Measurements from ENCODE around the gene NPHP4. TPM values are rescaled to one million over a fixed set of nuclear protein-coding genes. Genes with fewer than 3 reads are reported as not detected.

The NPHP4 gene
- total RNA-seq, 1 experiment from 2014 or later, result 16.8 TPM

DNA sequence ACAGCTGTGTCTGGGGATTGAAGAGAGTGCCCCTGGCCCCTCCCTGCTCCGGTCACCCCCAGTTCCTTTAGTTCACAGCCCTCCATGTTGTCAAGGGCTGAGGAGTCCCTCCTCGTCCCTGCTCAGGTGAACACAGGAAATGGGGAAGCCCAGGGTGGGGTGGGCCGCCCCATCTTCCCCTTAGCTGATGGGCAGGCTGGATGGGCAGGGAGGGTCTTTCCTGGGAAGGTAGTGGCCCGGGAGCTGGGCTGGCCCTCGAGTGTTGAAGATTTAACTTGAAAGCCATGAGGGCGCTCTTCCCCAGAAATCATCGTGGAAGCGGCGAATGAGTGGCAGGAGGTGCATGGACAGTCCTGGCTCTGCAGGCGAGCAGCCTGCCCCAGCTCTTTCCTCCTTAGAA, 18.3 kb upstream of the NPHP4 start (continued):
- TF ChIP-seq, protein P1, sequence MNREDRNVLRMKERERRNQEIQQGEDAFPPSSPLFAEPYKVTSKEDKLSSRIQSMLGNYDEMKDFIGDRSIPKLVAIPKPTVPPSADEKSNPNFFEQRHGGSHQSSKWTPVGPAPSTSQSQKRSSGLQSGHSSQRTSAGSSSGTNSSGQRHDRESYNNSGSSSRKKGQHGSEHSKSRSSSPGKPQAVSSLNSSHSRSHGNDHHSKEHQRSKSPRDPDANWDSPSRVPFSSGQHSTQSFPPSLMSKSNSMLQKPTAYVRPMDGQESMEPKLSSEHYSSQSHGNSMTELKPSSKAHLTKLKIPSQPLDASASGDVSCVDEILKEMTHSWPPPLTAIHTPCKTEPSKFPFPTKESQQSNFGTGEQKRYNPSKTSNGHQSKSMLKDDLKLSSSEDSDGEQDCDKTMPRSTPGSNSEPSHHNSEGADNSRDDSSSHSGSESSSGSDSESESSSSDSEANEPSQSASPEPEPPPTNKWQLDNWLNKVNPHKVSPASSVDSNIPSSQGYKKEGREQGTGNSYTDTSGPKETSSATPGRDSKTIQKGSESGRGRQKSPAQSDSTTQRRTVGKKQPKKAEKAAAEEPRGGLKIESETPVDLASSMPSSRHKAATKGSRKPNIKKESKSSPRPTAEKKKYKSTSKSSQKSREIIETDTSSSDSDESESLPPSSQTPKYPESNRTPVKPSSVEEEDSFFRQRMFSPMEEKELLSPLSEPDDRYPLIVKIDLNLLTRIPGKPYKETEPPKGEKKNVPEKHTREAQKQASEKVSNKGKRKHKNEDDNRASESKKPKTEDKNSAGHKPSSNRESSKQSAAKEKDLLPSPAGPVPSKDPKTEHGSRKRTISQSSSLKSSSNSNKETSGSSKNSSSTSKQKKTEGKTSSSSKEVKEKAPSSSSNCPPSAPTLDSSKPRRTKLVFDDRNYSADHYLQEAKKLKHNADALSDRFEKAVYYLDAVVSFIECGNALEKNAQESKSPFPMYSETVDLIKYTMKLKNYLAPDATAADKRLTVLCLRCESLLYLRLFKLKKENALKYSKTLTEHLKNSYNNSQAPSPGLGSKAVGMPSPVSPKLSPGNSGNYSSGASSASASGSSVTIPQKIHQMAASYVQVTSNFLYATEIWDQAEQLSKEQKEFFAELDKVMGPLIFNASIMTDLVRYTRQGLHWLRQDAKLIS (CRISPR knock-in tag; IDR thresholded peaks at IDR 0.05; ENCODE audit: borderline replicate concordance), result no peak
- no peak for TF ChIP-seq EMX1 (CRISPR knock-in tag; IDR thresholded peaks at IDR 0.05)
- no peak for TF ChIP-seq E2F4 (CRISPR knock-in tag; IDR thresholded peaks at IDR 0.05; ENCODE audit: borderline replicate concordance, low read depth)
- TF ChIP-seq, protein P2, sequence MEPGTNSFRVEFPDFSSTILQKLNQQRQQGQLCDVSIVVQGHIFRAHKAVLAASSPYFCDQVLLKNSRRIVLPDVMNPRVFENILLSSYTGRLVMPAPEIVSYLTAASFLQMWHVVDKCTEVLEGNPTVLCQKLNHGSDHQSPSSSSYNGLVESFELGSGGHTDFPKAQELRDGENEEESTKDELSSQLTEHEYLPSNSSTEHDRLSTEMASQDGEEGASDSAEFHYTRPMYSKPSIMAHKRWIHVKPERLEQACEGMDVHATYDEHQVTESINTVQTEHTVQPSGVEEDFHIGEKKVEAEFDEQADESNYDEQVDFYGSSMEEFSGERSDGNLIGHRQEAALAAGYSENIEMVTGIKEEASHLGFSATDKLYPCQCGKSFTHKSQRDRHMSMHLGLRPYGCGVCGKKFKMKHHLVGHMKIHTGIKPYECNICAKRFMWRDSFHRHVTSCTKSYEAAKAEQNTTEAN (CRISPR knock-in tag; IDR thresholded peaks at IDR 0.05), result no peak
- TF ChIP-seq IRF1 (CRISPR knock-in tag; IDR thresholded peaks at IDR 0.05), result no peak
- TF ChIP-seq IRF2 (CRISPR knock-in tag; IDR thresholded peaks at IDR 0.05; ENCODE audit: borderline replicate concordance, low read depth), result no peak
- no peak for TF ChIP-seq SMAD3 (CRISPR knock-in tag; IDR thresholded peaks at IDR 0.05; ENCODE audit: borderline replicate concordance)
- TF ChIP-seq ZNF138 (CRISPR knock-in tag; conservative IDR thresholded peaks at IDR 0.05), result no peak
- no peak for TF ChIP-seq NFYB (CRISPR knock-in tag; conservative IDR thresholded peaks at IDR 0.05; ENCODE audit: low read depth)

DNA sequence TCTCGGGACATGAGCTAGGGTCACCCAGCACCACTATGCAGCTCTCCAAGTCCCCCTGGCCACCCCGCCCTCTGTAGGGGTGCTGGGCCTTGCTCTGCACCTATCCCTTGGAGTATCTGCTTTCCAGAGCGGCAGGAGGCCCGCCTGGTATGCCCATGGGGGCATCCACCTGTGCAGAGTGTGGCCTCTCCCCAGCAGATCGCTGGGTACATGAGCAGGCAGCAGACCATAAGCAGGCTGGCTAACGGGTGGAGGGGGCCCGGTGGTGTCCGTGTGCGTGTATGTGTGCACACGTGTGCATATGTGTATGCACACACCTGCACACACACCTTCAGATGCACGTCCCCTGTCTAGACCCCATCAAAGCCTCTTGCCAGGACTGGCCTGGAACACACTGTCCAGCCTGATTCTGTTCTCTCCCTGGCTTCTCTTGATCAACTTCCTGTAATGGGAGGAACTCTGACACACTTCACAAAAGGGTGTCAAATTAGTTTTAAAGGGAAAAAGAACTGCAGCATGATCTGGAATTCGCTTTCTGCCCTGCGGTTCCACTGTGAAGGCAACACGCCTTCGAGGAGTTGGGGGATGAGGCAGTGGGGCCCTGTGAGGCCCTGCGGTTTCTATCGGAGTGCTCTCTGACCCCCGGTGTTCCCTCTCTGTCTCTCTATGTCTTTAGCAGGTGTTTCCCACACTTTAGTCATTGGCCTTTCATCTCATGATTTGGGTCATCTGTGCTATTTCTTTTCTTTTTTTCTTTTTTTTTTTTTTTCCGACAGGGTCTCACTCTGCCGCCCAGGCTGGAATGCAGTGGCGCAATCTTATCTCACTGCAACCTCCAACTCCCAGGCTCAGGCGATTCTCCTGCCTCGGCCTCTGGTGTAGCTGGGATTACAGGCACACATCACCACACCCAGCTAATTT, 17.2 kb upstream of the NPHP4 start:
- no peaks in the 10 kb centered on the region; the same call in 1 of the 2 replicates for H3K27me3 Mint-ChIP-seq (ENCODE audit: low read depth)
- ATAC-seq (no peak), DNase-seq (ENCODE audit: low spot score) (no peak)
- no peak overlapping the region for H3K4me3 Mint-ChIP-seq
- ChIA-PET CTCF (interaction anchor here (0.6 to 3.2 kb wide), 4 partner anchors 15 to 405 kb away, joined by 3 to 17 read pairs (median 4); no protein-coding TSS in a partner anchor), POLR2A (no interaction called here)
- no peak overlapping the region for H3K27ac Mint-ChIP-seq
- no peaks in the 10 kb centered on the region for H3K9me3 Mint-ChIP-seq
- H3K36me3 Mint-ChIP-seq, result no peaks in the 10 kb centered on the region
- no peaks in the 10 kb centered on the region for H3K4me1 Mint-ChIP-seq
- TF ChIP-seq, protein P3, sequence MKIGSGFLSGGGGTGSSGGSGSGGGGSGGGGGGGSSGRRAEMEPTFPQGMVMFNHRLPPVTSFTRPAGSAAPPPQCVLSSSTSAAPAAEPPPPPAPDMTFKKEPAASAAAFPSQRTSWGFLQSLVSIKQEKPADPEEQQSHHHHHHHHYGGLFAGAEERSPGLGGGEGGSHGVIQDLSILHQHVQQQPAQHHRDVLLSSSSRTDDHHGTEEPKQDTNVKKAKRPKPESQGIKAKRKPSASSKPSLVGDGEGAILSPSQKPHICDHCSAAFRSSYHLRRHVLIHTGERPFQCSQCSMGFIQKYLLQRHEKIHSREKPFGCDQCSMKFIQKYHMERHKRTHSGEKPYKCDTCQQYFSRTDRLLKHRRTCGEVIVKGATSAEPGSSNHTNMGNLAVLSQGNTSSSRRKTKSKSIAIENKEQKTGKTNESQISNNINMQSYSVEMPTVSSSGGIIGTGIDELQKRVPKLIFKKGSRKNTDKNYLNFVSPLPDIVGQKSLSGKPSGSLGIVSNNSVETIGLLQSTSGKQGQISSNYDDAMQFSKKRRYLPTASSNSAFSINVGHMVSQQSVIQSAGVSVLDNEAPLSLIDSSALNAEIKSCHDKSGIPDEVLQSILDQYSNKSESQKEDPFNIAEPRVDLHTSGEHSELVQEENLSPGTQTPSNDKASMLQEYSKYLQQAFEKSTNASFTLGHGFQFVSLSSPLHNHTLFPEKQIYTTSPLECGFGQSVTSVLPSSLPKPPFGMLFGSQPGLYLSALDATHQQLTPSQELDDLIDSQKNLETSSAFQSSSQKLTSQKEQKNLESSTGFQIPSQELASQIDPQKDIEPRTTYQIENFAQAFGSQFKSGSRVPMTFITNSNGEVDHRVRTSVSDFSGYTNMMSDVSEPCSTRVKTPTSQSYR (CRISPR knock-in tag; IDR thresholded peaks at IDR 0.05), result no peak
- TF ChIP-seq MLX (CRISPR knock-in tag; IDR thresholded peaks at IDR 0.05) (no peak), ZNF425 (CRISPR knock-in tag; conservative IDR thresholded peaks at IDR 0.05) (no peak), ETV6 (CRISPR knock-in tag; IDR thresholded peaks at IDR 0.05) (no peak), NFE2L1 (CRISPR knock-in tag; IDR thresholded peaks at IDR 0.05) (no peak)
- TF ChIP-seq, protein P4, sequence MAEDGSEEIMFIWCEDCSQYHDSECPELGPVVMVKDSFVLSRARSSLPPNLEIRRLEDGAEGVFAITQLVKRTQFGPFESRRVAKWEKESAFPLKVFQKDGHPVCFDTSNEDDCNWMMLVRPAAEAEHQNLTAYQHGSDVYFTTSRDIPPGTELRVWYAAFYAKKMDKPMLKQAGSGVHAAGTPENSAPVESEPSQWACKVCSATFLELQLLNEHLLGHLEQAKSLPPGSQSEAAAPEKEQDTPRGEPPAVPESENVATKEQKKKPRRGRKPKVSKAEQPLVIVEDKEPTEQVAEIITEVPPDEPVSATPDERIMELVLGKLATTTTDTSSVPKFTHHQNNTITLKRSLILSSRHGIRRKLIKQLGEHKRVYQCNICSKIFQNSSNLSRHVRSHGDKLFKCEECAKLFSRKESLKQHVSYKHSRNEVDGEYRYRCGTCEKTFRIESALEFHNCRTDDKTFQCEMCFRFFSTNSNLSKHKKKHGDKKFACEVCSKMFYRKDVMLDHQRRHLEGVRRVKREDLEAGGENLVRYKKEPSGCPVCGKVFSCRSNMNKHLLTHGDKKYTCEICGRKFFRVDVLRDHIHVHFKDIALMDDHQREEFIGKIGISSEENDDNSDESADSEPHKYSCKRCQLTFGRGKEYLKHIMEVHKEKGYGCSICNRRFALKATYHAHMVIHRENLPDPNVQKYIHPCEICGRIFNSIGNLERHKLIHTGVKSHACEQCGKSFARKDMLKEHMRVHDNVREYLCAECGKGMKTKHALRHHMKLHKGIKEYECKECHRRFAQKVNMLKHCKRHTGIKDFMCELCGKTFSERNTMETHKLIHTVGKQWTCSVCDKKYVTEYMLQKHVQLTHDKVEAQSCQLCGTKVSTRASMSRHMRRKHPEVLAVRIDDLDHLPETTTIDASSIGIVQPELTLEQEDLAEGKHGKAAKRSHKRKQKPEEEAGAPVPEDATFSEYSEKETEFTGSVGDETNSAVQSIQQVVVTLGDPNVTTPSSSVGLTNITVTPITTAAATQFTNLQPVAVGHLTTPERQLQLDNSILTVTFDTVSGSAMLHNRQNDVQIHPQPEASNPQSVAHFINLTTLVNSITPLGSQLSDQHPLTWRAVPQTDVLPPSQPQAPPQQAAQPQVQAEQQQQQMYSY (CRISPR knock-in tag; IDR thresholded peaks at IDR 0.05), result no peak
